ENCODE data around the gene PDIA4. TPM values are rescaled to one million over a fixed set of nuclear protein-coding genes. Genes with fewer than 3 reads are reported as not detected.

The PDIA4 gene
- total RNA-seq, 1 experiment from 2014 or later, result 281 TPM

DNA sequence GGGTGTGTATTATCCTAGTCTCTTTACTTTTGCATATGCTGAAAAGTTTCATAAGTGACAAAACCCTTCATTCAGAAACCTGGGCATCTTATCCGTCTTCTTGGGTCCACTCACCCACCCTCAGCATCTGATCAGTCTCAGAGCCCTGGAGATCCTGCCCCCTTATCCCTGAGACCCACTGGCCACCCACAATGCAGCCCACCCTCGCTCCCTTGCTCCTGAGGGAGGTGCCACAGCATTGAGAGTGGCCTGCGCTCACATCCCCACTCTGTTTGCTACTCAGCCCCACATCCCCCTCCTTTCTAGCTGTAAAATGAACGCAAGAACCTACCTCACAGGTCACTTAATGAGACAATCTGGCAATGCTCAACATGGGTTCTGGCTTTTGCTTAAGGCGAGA is 27.3 kb downstream of the PDIA4 start:
- ChIA-PET POLR2A (interaction anchor here (0.6 kb wide), 1 partner anchor 111 kb away, joined by 5 read pairs; no protein-coding TSS in a partner anchor), CTCF (no interaction called here)
- H3K36me3 ChIP-seq (ENCODE audit: control insufficient read depth, insufficient read depth, low read length), result peaks cover 13% of the 10 kb centered on the region
- intact Hi-C loops (cut with micrococcal nuclease; ENCODE audit: unreplicated experiment), result no loop called here
- no peak overlapping the region for H3K4me3 ChIP-seq (ENCODE audit: low read depth in 2 of 2, low read length in 2 of 2)
- in situ Hi-C loops (cut with HindIII; ENCODE audit: low pct_unique_long_range_greater_than_20kb, low sequenced_read_pairs), result no loop called here
- BruUV-seq (replicated peaks), result no TSS peak
- DNase-seq (ENCODE audit: low read depth, low spot score) (no peak), ATAC-seq (no peak)
- TF ChIP-seq, protein P1, sequence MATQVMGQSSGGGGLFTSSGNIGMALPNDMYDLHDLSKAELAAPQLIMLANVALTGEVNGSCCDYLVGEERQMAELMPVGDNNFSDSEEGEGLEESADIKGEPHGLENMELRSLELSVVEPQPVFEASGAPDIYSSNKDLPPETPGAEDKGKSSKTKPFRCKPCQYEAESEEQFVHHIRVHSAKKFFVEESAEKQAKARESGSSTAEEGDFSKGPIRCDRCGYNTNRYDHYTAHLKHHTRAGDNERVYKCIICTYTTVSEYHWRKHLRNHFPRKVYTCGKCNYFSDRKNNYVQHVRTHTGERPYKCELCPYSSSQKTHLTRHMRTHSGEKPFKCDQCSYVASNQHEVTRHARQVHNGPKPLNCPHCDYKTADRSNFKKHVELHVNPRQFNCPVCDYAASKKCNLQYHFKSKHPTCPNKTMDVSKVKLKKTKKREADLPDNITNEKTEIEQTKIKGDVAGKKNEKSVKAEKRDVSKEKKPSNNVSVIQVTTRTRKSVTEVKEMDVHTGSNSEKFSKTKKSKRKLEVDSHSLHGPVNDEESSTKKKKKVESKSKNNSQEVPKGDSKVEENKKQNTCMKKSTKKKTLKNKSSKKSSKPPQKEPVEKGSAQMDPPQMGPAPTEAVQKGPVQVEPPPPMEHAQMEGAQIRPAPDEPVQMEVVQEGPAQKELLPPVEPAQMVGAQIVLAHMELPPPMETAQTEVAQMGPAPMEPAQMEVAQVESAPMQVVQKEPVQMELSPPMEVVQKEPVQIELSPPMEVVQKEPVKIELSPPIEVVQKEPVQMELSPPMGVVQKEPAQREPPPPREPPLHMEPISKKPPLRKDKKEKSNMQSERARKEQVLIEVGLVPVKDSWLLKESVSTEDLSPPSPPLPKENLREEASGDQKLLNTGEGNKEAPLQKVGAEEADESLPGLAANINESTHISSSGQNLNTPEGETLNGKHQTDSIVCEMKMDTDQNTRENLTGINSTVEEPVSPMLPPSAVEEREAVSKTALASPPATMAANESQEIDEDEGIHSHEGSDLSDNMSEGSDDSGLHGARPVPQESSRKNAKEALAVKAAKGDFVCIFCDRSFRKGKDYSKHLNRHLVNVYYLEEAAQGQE (IDR thresholded peaks at IDR 0.05; ENCODE audit: insufficient read depth in 1 of 2, low read depth in 2 of 2, low read length in 1 of 2), result no peak
- TF ChIP-seq POLR2AphosphoS5 (IDR thresholded peaks at IDR 0.05; ENCODE audit: low read depth, low read length) (no peak), TCF7L2 (IDR thresholded peaks at IDR 0.05; ENCODE audit: low read depth, low read length) (no peak), SIN3A (IDR thresholded peaks at IDR 0.05; ENCODE audit: borderline replicate concordance, insufficient read depth, low read depth, low read length) (no peak)
- TF ChIP-seq, protein P2, sequence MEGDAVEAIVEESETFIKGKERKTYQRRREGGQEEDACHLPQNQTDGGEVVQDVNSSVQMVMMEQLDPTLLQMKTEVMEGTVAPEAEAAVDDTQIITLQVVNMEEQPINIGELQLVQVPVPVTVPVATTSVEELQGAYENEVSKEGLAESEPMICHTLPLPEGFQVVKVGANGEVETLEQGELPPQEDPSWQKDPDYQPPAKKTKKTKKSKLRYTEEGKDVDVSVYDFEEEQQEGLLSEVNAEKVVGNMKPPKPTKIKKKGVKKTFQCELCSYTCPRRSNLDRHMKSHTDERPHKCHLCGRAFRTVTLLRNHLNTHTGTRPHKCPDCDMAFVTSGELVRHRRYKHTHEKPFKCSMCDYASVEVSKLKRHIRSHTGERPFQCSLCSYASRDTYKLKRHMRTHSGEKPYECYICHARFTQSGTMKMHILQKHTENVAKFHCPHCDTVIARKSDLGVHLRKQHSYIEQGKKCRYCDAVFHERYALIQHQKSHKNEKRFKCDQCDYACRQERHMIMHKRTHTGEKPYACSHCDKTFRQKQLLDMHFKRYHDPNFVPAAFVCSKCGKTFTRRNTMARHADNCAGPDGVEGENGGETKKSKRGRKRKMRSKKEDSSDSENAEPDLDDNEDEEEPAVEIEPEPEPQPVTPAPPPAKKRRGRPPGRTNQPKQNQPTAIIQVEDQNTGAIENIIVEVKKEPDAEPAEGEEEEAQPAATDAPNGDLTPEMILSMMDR (IDR thresholded peaks at IDR 0.05), result no peak
- no peaks in the 10 kb centered on the region for H3K27me3 ChIP-seq (ENCODE audit: control insufficient read depth, insufficient read depth, low read length)
- H3K4me1 ChIP-seq (ENCODE audit: control insufficient read depth, insufficient read depth, low read length), result no peaks in the 10 kb centered on the region
- H3K27ac ChIP-seq (ENCODE audit: low read length), result no peak overlapping the region
- no peaks in the 10 kb centered on the region for H3K9me3 ChIP-seq (ENCODE audit: control insufficient read depth, insufficient read depth, low read depth, low read length)

DNA sequence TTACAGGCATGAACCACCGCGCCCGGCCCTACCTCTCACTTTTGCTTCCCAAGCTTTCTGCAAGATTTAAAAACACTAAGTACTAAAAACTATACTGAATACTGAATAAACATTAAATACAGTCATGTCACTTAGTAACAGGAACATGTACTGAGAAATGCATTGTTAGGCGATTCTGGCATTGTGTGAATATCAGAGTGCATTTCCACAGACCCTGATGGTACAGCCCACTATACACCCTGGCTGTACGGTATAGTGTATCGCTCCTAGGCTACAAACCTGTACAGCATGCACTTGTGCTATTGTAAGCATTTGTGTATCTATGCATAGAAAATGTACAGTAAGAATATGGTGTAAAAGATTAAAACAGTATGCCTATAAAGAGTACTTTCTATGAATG is 29.1 kb downstream of the PDIA4 start:
- DNase-seq (ENCODE audit: low read depth, low spot score), result no peak
- POLR2A ChIA-PET, result no interaction called here
- Histone ChIP-seq H3K4me1 (ENCODE audit: control insufficient read depth, insufficient read depth, low read length) (no peaks in the 10 kb centered on the region), H3K27me3 (ENCODE audit: control insufficient read depth, insufficient read depth, low read length) (no peaks in the 10 kb centered on the region), H3K36me3 (ENCODE audit: control insufficient read depth, insufficient read depth, low read length) (peaks cover 11% of the 10 kb centered on the region), H3K4me3 (ENCODE audit: low read depth in 2 of 2, low read length in 2 of 2) (no peak overlapping the region), H3K9me3 (ENCODE audit: control insufficient read depth, insufficient read depth, low read depth, low read length) (no peaks in the 10 kb centered on the region), H3K27ac (ENCODE audit: low read length) (no peak overlapping the region)
- TF ChIP-seq, protein P1 (IDR thresholded peaks at IDR 0.05; ENCODE audit: insufficient read depth in 1 of 2, low read depth in 2 of 2, low read length in 1 of 2), result no peak
- TF ChIP-seq TCF7L2 (IDR thresholded peaks at IDR 0.05; ENCODE audit: low read depth, low read length) (no peak), POLR2AphosphoS5 (IDR thresholded peaks at IDR 0.05; ENCODE audit: low read depth, low read length) (no peak), SIN3A (IDR thresholded peaks at IDR 0.05; ENCODE audit: borderline replicate concordance, insufficient read depth, low read depth, low read length) (no peak)
- TF ChIP-seq, protein P2 (IDR thresholded peaks at IDR 0.05), result no peak
- intact Hi-C loops (cut with micrococcal nuclease; ENCODE audit: unreplicated experiment), result no loop called here
- in situ Hi-C loops (cut with HindIII; ENCODE audit: low pct_unique_long_range_greater_than_20kb, low sequenced_read_pairs), result no loop called here
- BruUV-seq (replicated peaks), result no TSS peak
- CTCF ChIA-PET, result no interaction called here
- ATAC-seq, result no peak
